HG03571 (cell line): ENCODE results near the gene MET.
"Not testable (repeated sequence)": the region's sequence is repeated elsewhere in the genome, so short reads cannot be mapped to it uniquely, and the experiment has no call there.

Experiments
- ATAC-seq: cut with Tn5 transposase; IDR thresholded peaks from one replicate; pipeline ENCODE4 v1.9.1; 2021; ENCODE audit not compliant: unreplicated experiment

MET gene

DNA sequence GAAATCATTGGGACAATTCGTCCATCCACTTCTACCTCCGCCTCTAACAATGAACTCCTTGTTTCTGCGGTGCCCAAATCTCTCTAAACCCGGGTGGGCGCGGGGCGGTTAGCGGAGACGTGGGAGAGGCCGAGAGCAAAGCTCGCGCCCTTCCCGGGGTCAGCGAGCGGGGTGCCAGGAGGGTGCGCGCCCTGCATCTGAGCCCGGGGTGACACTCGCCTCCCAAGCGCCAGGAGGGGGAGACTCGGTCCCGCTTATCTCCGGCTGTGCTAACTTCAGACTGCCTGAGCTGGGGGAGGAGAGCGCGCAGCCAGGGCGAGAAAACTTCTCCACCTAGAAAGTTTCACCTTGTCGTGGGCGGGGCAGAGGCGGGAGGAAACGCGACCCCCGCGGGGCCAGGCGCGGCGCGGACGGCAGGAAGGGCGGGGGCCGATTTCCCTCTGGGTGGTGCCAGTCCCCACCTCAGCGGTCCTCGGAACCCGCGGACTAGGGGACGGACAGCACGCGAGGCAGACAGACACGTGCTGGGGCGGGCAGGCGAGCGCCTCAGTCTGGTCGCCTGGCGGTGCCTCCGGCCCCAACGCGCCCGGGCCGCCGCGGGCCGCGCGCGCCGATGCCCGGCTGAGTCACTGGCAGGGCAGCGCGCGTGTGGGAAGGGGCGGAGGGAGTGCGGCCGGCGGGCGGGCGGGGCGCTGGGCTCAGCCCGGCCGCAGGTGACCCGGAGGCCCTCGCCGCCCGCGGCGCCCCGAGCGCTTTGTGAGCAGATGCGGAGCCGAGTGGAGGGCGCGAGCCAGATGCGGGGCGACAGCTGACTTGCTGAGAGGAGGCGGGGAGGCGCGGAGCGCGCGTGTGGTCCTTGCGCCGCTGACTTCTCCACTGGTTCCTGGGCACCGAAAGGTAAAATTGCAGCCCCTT is at the start of gene MET:
Gene MET (plus strand): TSS at position 516 of the 915 bp plus-strand sequence. CDS start 26,889 bp downstream, outside the sequence.
- ATAC-seq = peak; percentile 81

DNA sequence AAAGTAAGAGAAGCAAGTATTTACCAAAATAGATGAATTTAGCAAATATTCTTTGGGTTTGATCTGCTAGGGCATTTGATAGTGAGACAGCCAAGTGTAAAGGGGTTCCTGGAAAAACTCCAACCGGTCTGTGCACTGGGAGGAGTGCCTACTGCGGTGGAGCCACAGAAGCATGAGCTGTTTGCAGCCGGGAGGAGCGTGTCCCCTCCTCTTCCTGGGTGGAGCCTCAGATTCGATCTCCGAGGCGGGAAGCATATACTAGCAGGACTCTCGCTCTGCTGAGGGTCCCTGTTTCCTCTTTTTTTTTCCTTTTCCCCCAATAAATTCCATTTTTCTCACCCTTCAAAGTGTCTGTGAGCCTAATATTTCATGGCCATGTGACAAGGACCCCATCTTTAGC is 45.1 kb upstream of the MET start:
- ATAC-seq = no peak

DNA sequence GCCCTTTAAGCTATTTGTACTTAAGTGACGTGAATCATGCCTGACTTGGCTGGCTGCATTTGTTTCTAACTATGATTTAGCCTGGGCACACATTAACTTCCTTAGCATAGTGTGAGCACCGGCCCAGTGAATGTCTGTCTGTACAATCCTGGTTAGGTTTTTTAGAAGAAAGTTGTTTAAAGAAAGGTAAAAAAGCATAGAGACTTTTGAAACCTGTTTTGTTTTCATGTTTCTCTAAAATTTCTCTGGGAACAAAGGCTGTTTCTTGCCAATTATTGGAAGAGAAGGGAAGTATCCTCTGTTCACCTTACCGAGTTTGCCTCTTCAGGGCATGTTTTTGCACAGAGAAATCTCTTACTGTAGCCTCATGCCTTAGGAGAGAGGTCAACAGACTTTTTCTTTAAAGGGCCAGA is 42.9 kb upstream of the MET start:
- no peak for ATAC-seq

DNA sequence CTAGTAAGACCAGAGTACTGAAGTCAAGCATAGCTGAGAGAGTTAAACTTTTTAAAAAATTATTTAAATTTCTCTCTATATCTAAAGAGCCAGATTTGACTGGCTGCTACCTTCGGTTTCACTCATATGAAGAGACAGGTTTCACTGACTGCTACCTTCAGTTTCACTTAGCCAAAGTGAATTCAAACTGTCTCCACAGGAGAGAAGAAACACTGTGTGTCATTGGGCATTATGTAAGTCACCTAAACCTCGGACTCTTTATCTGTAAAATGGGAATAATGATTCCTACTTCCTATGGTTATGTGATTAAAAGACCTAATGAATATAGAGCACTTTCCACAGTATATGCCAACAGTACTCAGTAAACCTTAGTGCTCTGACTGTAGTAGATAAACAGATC is 41.6 kb upstream of the MET start:
- peak; percentile 87 for ATAC-seq

DNA sequence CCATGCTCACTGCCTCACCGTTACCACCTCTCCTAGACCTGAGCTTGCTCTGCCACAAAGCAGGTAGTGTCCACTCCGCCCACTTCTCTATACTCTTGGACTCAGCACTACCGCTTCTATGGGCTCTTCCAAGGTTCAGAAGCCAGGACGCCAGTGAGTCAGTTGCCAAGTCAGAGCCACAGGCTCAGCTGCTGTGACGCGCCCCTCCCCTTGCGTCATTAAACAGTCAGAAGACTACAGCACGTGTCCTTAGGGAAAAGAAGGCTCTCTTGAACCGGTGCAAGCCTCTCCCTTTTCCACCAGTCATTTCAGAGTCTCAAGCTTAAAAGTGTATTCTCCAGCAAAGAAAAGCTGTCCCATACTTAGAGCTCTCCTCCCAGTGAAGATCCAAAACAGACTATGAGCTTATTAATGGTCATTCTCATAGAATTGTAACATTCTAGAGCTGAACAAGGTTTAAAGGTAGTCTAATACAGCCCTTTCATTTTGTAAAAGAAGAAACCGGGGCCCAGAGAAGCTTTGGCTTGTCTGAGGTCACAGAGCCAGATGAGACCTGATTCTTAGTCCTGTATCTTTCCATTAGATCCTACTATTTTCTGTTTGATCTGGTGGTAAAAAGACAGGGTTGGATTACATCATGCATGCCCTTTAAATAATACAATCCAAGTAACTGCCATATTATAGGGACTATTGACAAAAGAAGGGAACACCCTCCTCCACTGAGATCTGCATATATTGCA is 40.9 kb upstream of the MET start:
- peak; percentile 9 for ATAC-seq

DNA sequence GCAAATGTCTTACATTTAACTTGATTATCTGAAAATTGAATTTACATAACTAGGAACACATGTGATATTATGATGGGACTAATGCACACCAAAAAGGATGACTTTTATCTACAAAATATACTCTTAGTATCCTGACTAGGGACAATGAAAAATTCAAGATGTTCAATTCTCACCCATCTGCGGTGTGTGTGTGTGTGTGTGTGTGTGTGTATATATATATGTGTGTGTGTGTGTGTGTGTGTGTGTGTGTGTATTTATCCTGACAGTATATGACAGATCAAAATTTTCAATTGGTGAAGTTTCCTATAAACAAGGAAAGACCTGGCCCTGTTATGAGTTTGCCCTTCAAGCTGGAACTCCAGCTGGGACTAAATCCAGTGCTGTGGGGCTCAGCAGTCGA is 40.3 kb upstream of the MET start:
- ATAC-seq = no peak

DNA sequence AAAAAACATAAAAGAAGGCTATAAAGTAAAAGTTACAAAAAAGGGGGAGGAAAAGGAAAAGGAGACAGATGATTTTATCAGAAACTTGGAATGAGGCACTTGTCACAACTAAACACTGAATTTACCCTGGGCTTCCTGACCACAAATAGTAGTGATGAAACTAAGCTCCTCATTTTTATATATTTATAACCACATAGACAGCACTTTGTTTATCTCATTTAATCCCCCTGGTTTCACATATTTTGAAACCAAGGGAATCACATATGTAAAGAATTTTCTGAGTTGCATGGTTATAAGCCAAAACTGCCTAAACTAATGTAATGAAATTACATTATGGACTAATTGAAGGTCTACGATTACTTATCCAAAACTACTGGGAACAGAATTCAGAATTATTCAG is 39.6 kb upstream of the MET start:
- no peak for ATAC-seq

DNA sequence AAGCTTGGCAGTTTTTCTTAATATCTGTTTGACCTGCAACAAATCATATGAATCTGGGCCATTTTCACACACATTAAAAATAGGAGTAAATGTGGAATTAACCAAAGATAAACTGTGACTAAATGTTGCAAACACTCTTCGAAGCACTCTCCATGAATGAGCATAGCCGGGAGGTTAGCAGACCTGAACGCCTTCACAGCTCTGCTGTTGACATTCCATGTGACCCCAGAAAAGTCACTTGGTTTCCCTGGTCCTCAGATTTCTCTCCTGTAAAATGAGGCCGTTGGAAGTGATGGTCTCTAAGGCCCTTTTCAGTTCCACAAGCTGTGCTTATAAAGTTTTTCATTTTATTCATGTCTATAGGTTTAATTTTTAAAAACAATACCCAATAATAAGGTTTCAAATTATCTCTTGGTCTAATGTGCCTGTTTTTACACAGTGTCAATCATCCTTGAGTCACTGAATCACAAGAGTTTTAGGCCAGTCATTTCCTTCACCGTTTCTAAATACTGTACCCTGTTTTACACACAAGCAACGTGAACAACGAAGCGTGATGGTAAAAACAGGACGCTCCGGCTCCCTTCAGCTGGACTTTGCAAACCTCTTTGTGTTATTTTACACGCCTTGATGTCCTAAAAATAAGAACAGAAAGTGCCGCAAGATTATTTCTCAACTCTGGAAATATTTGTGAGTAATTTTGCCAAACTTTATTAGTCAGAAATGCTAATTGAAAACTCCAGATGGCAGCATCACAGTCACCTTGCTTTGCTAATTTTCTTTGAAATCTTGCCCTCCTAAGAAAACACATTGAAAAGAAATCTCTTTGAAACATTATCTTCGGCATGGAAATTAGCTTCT is 38.6 kb upstream of the MET start:
- no peak for ATAC-seq

DNA sequence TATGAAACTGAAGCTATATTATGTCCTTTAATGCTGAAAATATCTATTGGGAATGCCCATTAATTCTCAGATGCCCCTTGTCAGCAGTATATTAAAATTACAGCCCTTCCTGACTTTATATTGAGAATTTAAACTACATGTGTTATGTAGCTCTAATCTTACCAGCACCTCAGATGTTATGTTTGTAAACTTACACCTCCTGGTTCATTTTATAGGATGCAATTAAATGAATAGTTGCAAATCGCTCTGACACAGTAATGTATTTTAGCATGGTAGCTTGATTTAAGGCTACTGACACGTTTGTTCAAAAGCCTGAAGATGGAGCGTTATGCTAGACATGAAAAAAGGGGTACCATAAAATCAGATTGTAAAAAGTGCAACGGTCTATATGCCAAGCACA is 35.0 kb upstream of the MET start:
- no peak for ATAC-seq

DNA sequence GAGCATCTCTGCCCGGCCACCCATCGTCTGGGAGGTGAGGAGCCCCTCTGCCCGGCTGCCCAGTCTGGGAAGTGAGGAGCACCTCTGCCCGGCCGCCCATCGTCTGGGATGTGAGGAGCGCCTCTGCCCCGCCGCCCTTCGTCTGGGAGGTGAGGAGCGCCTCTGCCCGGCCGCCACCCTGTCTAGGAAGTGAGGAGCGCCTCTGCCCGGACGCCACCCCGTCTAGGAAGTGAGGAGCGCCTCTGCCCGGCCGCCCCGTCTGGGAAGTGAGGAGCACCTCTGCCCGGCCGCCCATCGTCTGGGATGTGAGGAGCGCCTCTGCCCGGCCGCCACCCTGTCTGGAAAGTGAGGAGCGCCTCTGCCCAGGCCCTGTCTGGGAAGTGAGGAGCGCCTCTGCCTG is 33.4 kb upstream of the MET start:
- not testable (repeated sequence) for ATAC-seq

DNA sequence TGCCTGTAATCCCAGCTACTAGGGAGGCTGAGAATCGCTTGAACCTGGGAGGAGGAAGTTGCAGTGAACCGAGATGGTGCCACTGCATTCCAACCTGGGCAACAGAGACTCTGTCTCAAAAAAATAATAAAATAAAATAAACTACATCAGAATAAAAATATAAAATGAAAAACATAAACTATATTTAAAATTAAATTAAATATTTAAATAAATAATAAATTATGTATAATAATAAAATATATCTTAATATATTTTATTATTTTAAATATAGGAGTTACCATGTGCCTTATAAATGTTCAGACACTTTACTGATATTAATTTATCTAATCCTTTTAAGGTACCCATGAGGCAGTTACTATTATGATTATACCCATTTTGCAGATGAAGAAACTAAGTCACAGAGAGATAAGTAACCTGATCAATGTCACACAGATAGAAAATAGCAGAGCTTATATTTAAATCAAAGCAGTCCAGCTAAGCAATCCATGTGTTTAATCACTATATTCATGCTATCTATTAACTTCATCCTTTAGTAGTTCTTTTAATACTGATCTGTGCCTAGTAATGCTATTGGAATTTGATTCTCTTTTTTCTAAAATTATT is 30.3 kb upstream of the MET start:
- ATAC-seq = no peak

DNA sequence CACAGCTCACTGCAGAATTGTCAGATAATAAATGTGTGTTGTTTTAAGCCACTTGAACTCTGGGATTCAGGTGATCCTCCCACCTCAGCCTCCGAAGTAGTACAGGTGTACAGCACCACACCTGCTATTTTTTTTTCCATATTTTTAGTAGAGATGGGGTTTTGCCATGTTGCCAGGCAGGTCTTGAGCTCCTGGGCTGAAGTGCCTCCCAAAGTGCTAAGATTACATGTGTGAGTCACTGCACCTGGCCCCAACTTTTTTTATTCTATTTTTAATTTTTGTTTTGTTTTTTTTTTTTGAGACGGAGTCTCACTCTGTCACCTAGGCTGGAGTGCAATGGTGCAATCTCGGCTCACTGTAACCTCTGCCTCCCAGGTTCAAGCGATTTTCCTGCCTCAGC is 28.8 kb upstream of the MET start:
- not testable (repeated sequence) for ATAC-seq

DNA sequence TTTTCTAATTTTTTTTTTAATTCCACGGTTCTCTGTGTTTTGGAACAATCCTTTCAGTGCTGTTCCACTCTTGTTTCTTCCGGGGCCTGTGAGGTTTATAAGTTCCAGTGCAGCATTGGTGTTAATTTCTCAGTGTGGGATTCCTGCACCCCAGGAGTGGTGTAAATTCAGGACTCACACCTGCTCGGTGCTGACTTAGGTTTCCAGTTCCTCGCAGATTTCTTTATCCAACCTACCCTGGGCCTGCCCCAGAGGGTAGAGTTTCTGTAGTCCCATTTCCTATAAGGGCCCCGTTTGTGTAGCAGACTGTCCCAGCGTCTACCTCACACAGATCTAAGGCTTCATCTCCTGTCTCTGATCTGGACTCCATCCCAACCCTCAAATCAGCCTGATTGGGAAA is 27.4 kb upstream of the MET start:
- ATAC-seq = no peak

DNA sequence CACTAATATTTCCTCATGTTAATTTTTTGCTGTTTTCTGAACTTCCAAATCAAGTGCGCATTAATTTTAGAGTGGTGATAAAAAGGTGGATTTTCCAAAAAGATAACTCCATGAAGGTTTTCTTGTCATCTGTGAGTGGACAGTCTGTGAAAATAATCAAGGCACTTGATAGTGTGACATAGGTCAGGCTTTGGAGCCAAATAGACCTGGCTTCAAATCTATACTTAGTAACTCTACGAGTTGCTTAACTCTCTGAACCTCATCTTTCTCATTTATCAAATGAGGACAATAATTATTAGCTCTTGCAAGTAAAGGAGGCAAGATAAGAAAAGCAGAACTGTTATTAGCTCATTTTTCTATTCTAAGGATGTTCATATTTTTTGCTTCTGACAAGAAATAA is 24.7 kb upstream of the MET start:
- ATAC-seq = no peak

DNA sequence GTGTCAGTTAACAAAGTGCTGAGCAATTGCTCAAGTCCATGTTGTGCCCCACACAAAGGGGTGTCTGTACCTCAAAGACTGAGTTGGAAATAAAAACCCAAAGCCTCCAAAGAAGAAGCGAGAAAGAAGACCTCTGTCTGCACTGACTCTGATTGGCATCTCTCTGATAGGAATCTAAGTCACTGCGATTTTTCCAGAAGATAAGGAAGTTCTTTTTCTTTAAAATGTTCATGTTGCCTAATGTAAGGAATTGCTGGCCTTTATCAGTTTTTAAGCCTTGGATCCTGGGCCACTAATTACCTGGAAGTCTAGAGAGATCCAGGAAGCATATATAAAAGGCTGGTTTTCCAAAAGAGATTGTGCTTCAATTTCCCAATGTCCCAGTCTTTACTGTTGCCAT is 24.1 kb upstream of the MET start:
- ATAC-seq = no peak

DNA sequence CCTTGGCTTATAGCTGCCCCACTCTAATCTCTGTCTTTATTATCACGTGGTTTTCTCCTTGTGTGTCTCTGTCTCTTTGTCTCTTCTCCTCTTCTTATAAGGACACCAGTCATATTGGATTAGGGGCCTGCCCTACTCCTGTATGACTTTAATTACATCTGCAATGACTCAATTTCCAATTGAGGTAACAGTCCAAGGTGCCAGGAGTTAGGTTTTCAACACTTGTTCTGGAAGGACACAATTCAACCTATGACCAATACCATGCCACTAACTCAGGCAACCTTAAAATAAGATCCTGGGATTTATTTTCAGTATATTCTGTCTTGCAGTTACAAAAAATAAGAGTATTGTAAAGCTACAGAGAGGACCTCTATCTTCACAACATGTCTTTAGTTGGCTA is 21.6 kb upstream of the MET start:
- no peak for ATAC-seq

DNA sequence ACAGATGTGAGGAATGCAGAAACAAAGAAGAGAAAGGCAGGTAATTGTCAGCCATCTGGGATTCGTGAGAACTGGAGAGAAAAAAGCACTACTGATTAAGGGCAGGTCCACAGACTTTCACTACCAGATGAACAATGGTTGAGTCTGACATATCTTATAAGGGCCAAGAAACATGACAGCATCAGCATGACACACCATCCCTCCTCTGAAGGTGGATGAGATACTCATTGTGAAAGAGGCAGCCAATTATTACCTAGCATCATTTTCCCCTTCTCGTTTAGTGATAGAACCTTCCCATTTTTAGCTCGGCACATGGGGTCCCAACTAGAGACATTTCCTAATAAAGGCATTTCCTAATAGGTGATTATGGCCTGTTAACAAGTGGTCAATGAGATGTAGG is 19.2 kb upstream of the MET start:
- ATAC-seq = no peak

DNA sequence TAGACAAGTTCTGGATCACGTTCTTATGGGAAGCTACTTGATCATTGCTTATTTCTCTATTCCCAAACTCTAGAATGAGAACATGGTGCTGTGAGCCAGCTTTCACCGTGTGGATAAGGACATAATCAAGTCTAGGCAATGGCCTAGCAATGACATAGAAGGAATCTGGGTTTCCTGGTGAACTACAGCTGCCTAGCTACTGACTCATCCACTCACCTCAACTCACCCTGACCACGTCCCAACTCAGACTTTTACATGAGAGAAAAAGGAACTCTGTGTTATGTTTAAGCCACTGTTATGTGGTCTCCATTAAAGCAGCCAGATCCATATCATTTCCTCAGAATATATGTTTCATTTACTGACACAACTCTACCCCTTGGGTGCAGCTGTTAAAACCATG is 18.8 kb upstream of the MET start:
- no peak for ATAC-seq

DNA sequence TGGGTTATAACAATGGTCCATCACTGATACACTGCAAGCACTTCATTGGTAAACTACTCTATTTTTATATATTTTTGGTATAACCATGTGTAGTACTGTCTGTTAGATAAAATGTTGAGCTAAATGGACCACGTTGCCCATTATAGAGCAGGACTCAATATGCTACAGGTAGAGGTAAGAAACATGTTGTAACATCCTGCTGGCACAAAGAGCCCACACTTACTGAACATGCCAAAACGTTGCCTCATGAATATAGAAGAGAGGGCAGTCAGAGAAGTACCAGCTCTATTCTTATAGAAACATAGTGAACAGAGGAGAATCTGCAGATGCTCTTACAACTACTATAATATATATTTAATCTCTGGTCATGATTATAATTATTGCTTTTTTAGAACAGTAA is 18.4 kb upstream of the MET start:
- ATAC-seq = no peak

DNA sequence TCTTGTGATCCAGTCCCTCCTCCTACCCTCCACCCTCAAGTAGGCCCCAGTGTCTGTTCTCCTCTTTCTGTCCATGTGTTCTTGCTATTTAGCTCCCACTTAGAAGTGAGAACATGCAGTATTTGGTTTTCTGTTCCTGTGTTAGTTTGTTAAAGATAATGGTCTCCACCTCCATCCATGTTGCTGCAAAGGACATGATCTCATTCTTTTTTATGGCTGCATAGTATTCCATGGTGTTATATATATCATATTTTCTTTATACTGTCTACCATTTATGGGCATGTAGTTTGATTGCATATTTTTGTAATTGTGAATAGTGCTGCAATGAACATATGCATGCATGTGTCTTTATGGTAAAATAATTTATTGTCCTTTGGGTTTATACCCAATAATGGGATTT is 12.7 kb upstream of the MET start:
- not testable (repeated sequence) for ATAC-seq

DNA sequence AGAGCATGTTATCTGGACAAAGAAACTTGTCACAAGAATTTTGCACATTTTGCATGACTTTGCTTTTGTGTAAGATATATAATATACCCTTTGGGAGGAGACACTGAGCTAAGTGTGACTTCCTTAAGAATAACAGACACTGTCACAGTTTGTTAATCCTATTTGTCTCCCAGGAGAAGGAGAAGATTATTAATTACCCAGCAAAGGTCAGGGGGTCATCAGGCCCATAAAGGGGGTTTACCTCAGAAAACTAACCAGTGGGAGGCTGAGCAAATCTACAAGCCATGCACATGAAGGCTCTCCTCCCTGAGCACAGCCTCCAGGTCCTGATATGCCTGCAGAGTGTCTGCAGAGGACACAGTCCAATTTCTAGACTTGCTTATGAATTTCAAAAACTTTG is 10.1 kb upstream of the MET start:
- ATAC-seq = no peak
